Measurements from ENCODE around the gene CAMTA1.

CAMTA1 gene

DNA sequence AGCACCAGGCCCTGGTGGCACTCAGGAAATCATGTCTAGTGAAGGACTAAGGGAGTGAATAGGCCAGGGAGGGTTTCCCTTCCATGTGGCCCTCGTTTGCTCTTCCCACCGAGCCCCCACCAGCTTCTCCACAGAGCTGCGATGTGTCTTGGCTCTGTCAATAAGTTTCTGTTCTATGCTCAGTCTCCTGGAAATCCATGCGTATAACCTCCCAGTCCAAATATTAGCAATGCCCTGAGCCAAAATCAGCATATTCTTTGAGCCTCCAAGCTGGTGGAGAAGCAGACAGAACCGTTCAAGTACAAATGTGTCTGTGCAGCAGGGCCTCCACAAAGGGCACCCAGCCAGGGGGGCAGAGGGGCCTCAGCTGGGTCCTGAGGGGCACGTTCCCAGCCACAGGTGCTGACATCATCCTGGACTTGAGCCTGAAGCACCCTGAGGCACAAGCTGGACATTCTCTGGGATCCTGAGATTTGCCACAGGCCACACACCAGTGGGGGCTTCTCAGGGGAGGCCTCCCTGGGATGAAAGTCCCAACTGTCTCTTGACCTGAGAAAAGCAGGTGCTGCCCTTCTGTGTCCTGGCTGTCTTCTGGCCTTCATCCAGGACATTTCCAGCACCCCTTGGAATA is 635.3 kb downstream of the CAMTA1 start:
- intact Hi-C loops (cut with micrococcal nuclease), result no loop called here
- no peak overlapping the region for H3K27ac Mint-ChIP-seq
- H3K36me3 Mint-ChIP-seq (ENCODE audit: low read depth), result no peaks in the 10 kb centered on the region
- no peaks in the 10 kb centered on the region for H3K27me3 Mint-ChIP-seq
- peaks cover 18% of the 10 kb centered on the region for H3K9me3 Mint-ChIP-seq
- H3K4me1 Mint-ChIP-seq (ENCODE audit: low read depth), result no peaks in the 10 kb centered on the region
- H3K4me3 Mint-ChIP-seq, result no peak overlapping the region

- intact Hi-C loops (cut with micrococcal nuclease), result no loop called here
- Mint-ChIP-seq H3K27ac (no peak overlapping the region), H3K36me3 (ENCODE audit: low read depth) (no peaks in the 10 kb centered on the region), H3K4me1 (ENCODE audit: low read depth) (no peaks in the 10 kb centered on the region), H3K27me3 (no peaks in the 10 kb centered on the region), H3K4me3 (no peak overlapping the region), H3K9me3 (peaks cover 18% of the 10 kb centered on the region)
Observed at GRCh38 chr1:7421471-7422075, 636.3 kb downstream of the CAMTA1 start.

GRCh38 chr1:7422081-7422480 is 636.8 kb downstream of the CAMTA1 start:
- H3K27me3 Mint-ChIP-seq, result no peaks in the 10 kb centered on the region
- no peak overlapping the region for H3K4me3 Mint-ChIP-seq
- no peaks in the 10 kb centered on the region for H3K36me3 Mint-ChIP-seq (ENCODE audit: low read depth)
- H3K27ac Mint-ChIP-seq, result no peak overlapping the region
- H3K4me1 Mint-ChIP-seq (ENCODE audit: low read depth), result no peaks in the 10 kb centered on the region
- intact Hi-C loops (cut with micrococcal nuclease), result no loop called here
- peaks cover 18% of the 10 kb centered on the region for H3K9me3 Mint-ChIP-seq

DNA sequence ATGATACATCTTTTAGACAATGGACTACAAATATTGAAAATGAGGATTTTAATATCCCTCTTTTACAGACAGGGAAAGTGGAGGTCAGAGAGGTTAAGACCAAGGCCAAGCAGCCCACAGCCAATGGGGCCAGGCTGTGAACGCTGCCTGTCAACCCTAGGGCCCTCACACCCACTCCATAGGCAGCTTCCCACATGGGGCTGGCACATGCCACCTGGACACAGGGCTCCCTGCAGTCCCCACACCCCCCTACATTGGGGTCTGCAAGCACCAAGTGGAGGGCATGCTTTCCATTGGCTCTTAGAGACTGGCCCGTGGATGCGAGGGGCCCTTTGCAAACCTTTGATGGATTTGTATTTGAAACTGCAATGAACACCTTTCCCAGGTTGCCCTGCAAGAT is 637.3 kb downstream of the CAMTA1 start:
- Mint-ChIP-seq H3K9me3 (peaks cover 14% of the 10 kb centered on the region), H3K27ac (no peak overlapping the region), H3K36me3 (ENCODE audit: low read depth) (no peaks in the 10 kb centered on the region), H3K27me3 (no peaks in the 10 kb centered on the region), H3K4me3 (no peak overlapping the region), H3K4me1 (ENCODE audit: low read depth) (no peaks in the 10 kb centered on the region)
- intact Hi-C loops (cut with micrococcal nuclease), result no loop called here

DNA sequence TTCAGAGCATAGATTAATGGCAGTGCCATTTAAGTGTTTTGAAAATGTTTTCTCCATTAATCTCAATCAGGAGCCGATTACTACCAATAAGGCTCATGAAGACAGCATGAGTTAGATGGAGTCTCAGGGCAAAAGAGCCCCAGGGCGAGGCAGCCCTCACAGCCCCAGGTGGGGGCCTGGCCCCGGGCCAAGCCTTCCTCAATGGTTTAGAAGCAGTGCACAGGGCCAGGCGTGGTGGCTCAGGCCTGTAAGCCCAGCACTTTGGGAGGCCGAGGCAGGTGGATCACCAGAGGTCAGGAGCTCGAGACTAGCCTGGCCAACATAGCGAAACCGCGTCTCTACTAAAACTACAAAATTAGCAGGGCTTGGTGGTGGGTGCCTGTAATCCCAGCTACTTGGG is 637.7 kb downstream of the CAMTA1 start:
- intact Hi-C loops (cut with micrococcal nuclease), result no loop called here
- Mint-ChIP-seq H3K27ac (no peak overlapping the region), H3K4me1 (ENCODE audit: low read depth) (no peaks in the 10 kb centered on the region), H3K4me3 (no peak overlapping the region), H3K9me3 (peaks cover 10% of the 10 kb centered on the region), H3K27me3 (no peaks in the 10 kb centered on the region), H3K36me3 (ENCODE audit: low read depth) (no peaks in the 10 kb centered on the region)

- Mint-ChIP-seq H3K4me1 (ENCODE audit: low read depth) (no peaks in the 10 kb centered on the region), H3K36me3 (ENCODE audit: low read depth) (no peaks in the 10 kb centered on the region), H3K27ac (no peak overlapping the region), H3K27me3 (no peaks in the 10 kb centered on the region), H3K9me3 (no peaks in the 10 kb centered on the region), H3K4me3 (no peak overlapping the region)
- intact Hi-C loops (cut with micrococcal nuclease), result no loop called here
Observed at GRCh38 chr1:7424352-7424890, 639.2 kb downstream of the CAMTA1 start.

- Mint-ChIP-seq H3K4me1 (ENCODE audit: low read depth) (no peaks in the 10 kb centered on the region), H3K27ac (no peak overlapping the region), H3K27me3 (no peaks in the 10 kb centered on the region), H3K9me3 (no peaks in the 10 kb centered on the region), H3K4me3 (no peak overlapping the region), H3K36me3 (ENCODE audit: low read depth) (no peaks in the 10 kb centered on the region)
- intact Hi-C loops (cut with micrococcal nuclease), result no loop called here
Observed at GRCh38 chr1:7425229-7425628, 640.0 kb downstream of the CAMTA1 start.

GRCh38 chr1:7425771-7426170 is 640.5 kb downstream of the CAMTA1 start:
- no peaks in the 10 kb centered on the region for H3K27me3 Mint-ChIP-seq
- H3K9me3 Mint-ChIP-seq, result no peaks in the 10 kb centered on the region
- intact Hi-C loops (cut with micrococcal nuclease), result no loop called here
- H3K27ac Mint-ChIP-seq, result no peak overlapping the region
- H3K36me3 Mint-ChIP-seq (ENCODE audit: low read depth), result no peaks in the 10 kb centered on the region
- no peaks in the 10 kb centered on the region for H3K4me1 Mint-ChIP-seq (ENCODE audit: low read depth)
- H3K4me3 Mint-ChIP-seq, result no peak overlapping the region

GRCh38 chr1:7426780-7427604 is 641.7 kb downstream of the CAMTA1 start:
- Mint-ChIP-seq H3K27me3 (no peaks in the 10 kb centered on the region), H3K4me3 (no peak overlapping the region), H3K4me1 (ENCODE audit: low read depth) (no peaks in the 10 kb centered on the region), H3K9me3 (no peaks in the 10 kb centered on the region), H3K36me3 (ENCODE audit: low read depth) (no peaks in the 10 kb centered on the region), H3K27ac (no peak overlapping the region)
- intact Hi-C loops (cut with micrococcal nuclease), result no loop called here

GRCh38 chr1:7427605-7428300 is 642.5 kb downstream of the CAMTA1 start:
- H3K9me3 Mint-ChIP-seq, result no peaks in the 10 kb centered on the region
- H3K27me3 Mint-ChIP-seq, result no peaks in the 10 kb centered on the region
- H3K36me3 Mint-ChIP-seq (ENCODE audit: low read depth), result no peaks in the 10 kb centered on the region
- no peak overlapping the region for H3K4me3 Mint-ChIP-seq
- intact Hi-C loops (cut with micrococcal nuclease), result no loop called here
- no peak overlapping the region for H3K27ac Mint-ChIP-seq
- H3K4me1 Mint-ChIP-seq (ENCODE audit: low read depth), result no peaks in the 10 kb centered on the region

DNA sequence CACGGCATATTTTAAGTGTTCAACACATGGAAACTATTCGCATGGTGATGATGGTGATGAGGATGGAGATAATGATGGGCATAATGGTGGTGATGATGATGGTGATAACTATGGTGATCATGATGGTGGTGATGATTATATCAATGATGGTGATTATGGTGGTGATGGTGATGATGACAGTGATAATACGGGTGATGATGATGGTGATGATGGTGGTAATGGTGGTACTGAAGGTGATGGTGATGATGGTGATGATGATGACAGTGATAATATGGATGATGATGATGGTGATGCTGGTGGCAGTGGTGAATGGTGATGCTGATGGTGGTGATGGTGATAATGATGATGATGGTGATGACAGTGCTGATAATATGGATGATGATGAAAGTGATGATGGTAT is 644.0 kb downstream of the CAMTA1 start:
- Mint-ChIP-seq H3K27me3 (no peaks in the 10 kb centered on the region), H3K9me3 (no peaks in the 10 kb centered on the region), H3K27ac (no peak overlapping the region), H3K4me3 (no peak overlapping the region), H3K4me1 (ENCODE audit: low read depth) (no peaks in the 10 kb centered on the region), H3K36me3 (ENCODE audit: low read depth) (no peaks in the 10 kb centered on the region)
- intact Hi-C loops (cut with micrococcal nuclease), result no loop called here

GRCh38 chr1:7430047-7430608 is 644.9 kb downstream of the CAMTA1 start:
- intact Hi-C loops (cut with micrococcal nuclease), result no loop called here
- H3K36me3 Mint-ChIP-seq (ENCODE audit: low read depth), result no peaks in the 10 kb centered on the region
- H3K4me1 Mint-ChIP-seq (ENCODE audit: low read depth), result no peaks in the 10 kb centered on the region
- no peak overlapping the region for H3K27ac Mint-ChIP-seq
- H3K9me3 Mint-ChIP-seq, result no peaks in the 10 kb centered on the region
- H3K27me3 Mint-ChIP-seq, result no peaks in the 10 kb centered on the region
- no peak overlapping the region for H3K4me3 Mint-ChIP-seq

DNA sequence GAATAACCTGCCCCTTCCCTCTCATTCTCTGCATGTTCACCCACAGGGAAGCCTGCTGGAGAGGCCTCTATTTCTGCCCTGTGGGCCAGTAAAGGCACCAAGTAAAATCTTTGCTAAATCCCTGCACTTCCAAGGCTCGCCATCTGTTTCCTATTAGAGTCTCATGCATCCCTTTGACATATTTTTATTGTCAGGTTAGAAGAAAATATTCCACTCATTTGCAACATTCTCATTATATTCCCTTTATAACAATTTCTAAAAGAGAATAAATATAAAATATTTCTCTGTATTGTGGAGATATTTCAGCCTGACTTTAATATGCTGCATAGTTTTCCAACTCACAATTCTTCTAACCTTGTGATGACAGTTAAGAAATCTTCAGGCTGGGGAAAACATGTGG is 645.4 kb downstream of the CAMTA1 start:
- no peaks in the 10 kb centered on the region for H3K27me3 Mint-ChIP-seq
- no peak overlapping the region for H3K27ac Mint-ChIP-seq
- H3K36me3 Mint-ChIP-seq (ENCODE audit: low read depth), result no peaks in the 10 kb centered on the region
- no peaks in the 10 kb centered on the region for H3K9me3 Mint-ChIP-seq
- H3K4me1 Mint-ChIP-seq (ENCODE audit: low read depth), result no peaks in the 10 kb centered on the region
- no peak overlapping the region for H3K4me3 Mint-ChIP-seq
- intact Hi-C loops (cut with micrococcal nuclease), result no loop called here

Data from dendritic cell treated with granulocyte-macrophage colony-stimulating factor and Interleukin-4, amounts not matched to agents 40 ng/mL and 50 ng/mL, for 4 days (primary cell).